Keratinocyte (primary cell): ENCODE data around the gene ZACN. TPM values are rescaled to one million over a fixed set of nuclear protein-coding genes. Genes with fewer than 3 reads are reported as not detected.

Source experiments
- DNase-seq: peaks from one replicate; pipeline ENCODE4 v3.0.0-alpha.2; 2011; ENCODE audit warnings: low read depth, missing footprints, low spot score
- FAIRE-seq: peaks from 2 replicates; lab custom pipeline; 2011; peaks lifted over from hg19 to GRCh38; lab: Jason Lieb, UNC
- H2AFZ ChIP-seq: 2 replicates; pipeline ENCODE4 v1.6.0; 2012; ENCODE audit warnings: low read length, control low read depth, inconsistent platforms; ENCODE audit not compliant: control insufficient read depth
- H3K27ac ChIP-seq: 2 replicates; pipeline ENCODE4 v1.5.1; 2011; ENCODE audit warnings: low read length; ENCODE audit not compliant: control insufficient read depth, insufficient read depth
- H3K27me3 ChIP-seq: 3 replicates; pipeline ENCODE4 v1.6.0; 2011; ENCODE audit warnings: low read length; ENCODE audit not compliant: control insufficient read depth, insufficient read depth; ENCODE audit errors: extremely low read depth
- H3K36me3 ChIP-seq, 2 experiments: 2 replicates in 1 of 2; 3 replicates in 1 of 2; pipeline ENCODE4 v1.5.1; 2011; ENCODE audit warnings: low read length in 2 of 2, mild to moderate bottlenecking in 1 of 2; ENCODE audit not compliant: control insufficient read depth in 2 of 2, insufficient read depth in 2 of 2; ENCODE audit errors: extremely low read depth in 1 of 2
- H3K4me1 ChIP-seq: 3 replicates; pipeline ENCODE4 v1.5.1; 2011; ENCODE audit warnings: low read length; ENCODE audit not compliant: control insufficient read depth, insufficient read depth; ENCODE audit errors: extremely low read depth
- H3K4me2 ChIP-seq: 3 replicates; pipeline ENCODE4 v1.6.0; 2011; ENCODE audit warnings: low read depth, low read length; ENCODE audit not compliant: control insufficient read depth, insufficient read depth; ENCODE audit errors: extremely low read depth
- H3K4me3 ChIP-seq, 3 experiments: fragments of 200-600 bp in 1 of 3; sonication (generic) in 1 of 3; 2 replicates in 2 of 3; 3 replicates in 1 of 3; pipeline ENCODE4 v1.5.1; 2011 to 2016; ENCODE audit warnings: low read length in 3 of 3, mild to moderate bottlenecking in 3 of 3, control low read depth in 2 of 3, inconsistent platforms in 1 of 3, low read depth in 1 of 3, mixed read lengths in 1 of 3, mixed run types in 1 of 3, moderate library complexity in 1 of 3; ENCODE audit not compliant: control insufficient read depth in 2 of 3, insufficient read depth in 2 of 3; ENCODE audit errors: extremely low read depth in 1 of 3
- H3K79me2 ChIP-seq: 2 replicates; pipeline ENCODE4 v1.6.0; 2012; ENCODE audit warnings: low read length; ENCODE audit not compliant: control insufficient read depth, insufficient read depth
- H3K9ac ChIP-seq: 3 replicates; pipeline ENCODE4 v1.6.0; 2011; ENCODE audit warnings: low read length; ENCODE audit not compliant: control insufficient read depth, insufficient read depth; ENCODE audit errors: extremely low read depth
- H3K9me1 ChIP-seq: 3 replicates; pipeline ENCODE4 v1.6.0; 2011; ENCODE audit warnings: low read length; ENCODE audit not compliant: control insufficient read depth, insufficient read depth; ENCODE audit errors: extremely low read depth
- H3K9me3 ChIP-seq: 2 replicates; pipeline ENCODE4 v1.5.1; 2012; ENCODE audit warnings: low read depth, low read length; ENCODE audit not compliant: control insufficient read depth
- H4K20me1 ChIP-seq: 3 replicates; pipeline ENCODE4 v1.6.0; 2011; ENCODE audit warnings: low read length; ENCODE audit not compliant: control insufficient read depth, insufficient read depth; ENCODE audit errors: extremely low read depth
- CTCF ChIP-seq, 3 experiments: IDR thresholded peaks in 1 of 3; conservative IDR thresholded peaks in 1 of 3; optimal IDR thresholded peaks in 1 of 3; 2 replicates in 2 of 3; 3 replicates in 1 of 3; pipeline versions ENCODE3 to v1.5.1; 2011; ENCODE audit warnings: low read length in 3 of 3, mild to moderate bottlenecking in 3 of 3, moderate library complexity in 2 of 3, control low read depth in 1 of 3, inconsistent platforms in 1 of 3; ENCODE audit not compliant: insufficient read depth in 2 of 3; ENCODE audit errors: extremely low read depth in 1 of 3
- EZH2 ChIP-seq: IDR thresholded peaks from one replicate; pipeline ENCODE4 v1.6.1; 2012; ENCODE audit warnings: inconsistent platforms, mild to moderate bottlenecking, low read length, moderate library complexity
- dilution Hi-C: fragments of 300-500 bp; cut with MboI; formaldehyde crosslinking; loops from one replicate; pipeline ENCODE4 v1.7.0; 2020; ENCODE audit warnings: low sequenced_read_pairs; ENCODE audit not compliant: extremely low pct_ligation_motif_present
- polyA plus RNA-seq, 5 experiments: library from polyadenylated mRNA; depleted of rRNA in 3 of 5; stranded (reverse) in 3 of 5; stranded (forward) in 1 of 5; unstranded in 1 of 5; fragments of >200 nt; gene quantifications; 1 replicate in 1 of 5; 2 replicates in 3 of 5; 3 replicates in 1 of 5; pipeline versions ENCODE4 v1.2.1 to v1.2.3, GENCODE V29; 2011 to 2012; ENCODE audit warnings: missing spikeins in 2 of 5, low read depth in 1 of 5, low replicate concordance in 1 of 5

The ZACN gene
- polyA plus RNA-seq, 1 donor (not counting 4 experiments of a cell fraction or from before 2014, with no cell fraction given), result not detected

- H3K9ac ChIP-seq, result no peak overlapping the region
- peaks cover under 1% of the 10 kb centered on the region for H3K4me1 ChIP-seq
- DNase-seq (no peak), FAIRE-seq (no peak)
- H3K9me1 ChIP-seq, result no peaks in the 10 kb centered on the region
- H4K20me1 ChIP-seq, result no peaks in the 10 kb centered on the region
- peaks cover 46 to 73% of the 10 kb centered on the region in 2 experiments for H3K36me3 ChIP-seq
- TF ChIP-seq EZH2 (no peak), CTCF (optimal IDR thresholded peaks at IDR 0.05 in 1 of 3, IDR thresholded peaks at IDR 0.05 in 1 of 3, conservative IDR thresholded peaks at IDR 0.05 in 1 of 3; ENCODE audit: extremely low read depth in 1 of 3, insufficient read depth in 2 of 3, low read length in 3 of 3) (no peak)
- no peak overlapping the region for H3K27ac ChIP-seq
- no peaks in the 10 kb centered on the region for H3K27me3 ChIP-seq
- no peaks in the 10 kb centered on the region for H3K79me2 ChIP-seq
- H3K9me3 ChIP-seq, result no peaks in the 10 kb centered on the region
- H2AFZ ChIP-seq, result no peak overlapping the region
- H3K4me3 ChIP-seq, result no peak overlapping the region
- no peak overlapping the region for H3K4me2 ChIP-seq
- dilution Hi-C loops, result no loop called here
Observed at GRCh38 chr17:76046064-76046463, 32.9 kb upstream of the ZACN start.

GRCh38 chr17:76048025-76048605 is 30.9 kb upstream of the ZACN start:
- FAIRE-seq (no peak), DNase-seq (no peak)
- Histone ChIP-seq H3K4me1 (peaks cover 10% of the 10 kb centered on the region), H3K9me3 (no peaks in the 10 kb centered on the region), H3K27me3 (no peaks in the 10 kb centered on the region), H3K27ac (no peak overlapping the region), H3K36me3 (peaks cover 36 to 66% of the 10 kb centered on the region in 2 experiments), H3K4me2 (no peak overlapping the region), H3K9ac (no peak overlapping the region), H3K4me3 (no peak overlapping the region), H2AFZ (no peak overlapping the region), H4K20me1 (no peaks in the 10 kb centered on the region), H3K79me2 (peaks cover 5% of the 10 kb centered on the region), H3K9me1 (peaks cover 1% of the 10 kb centered on the region)
- TF ChIP-seq EZH2, result no peak
- no peak for TF ChIP-seq CTCF (optimal IDR thresholded peaks at IDR 0.05 in 1 of 3, IDR thresholded peaks at IDR 0.05 in 1 of 3, conservative IDR thresholded peaks at IDR 0.05 in 1 of 3; ENCODE audit: extremely low read depth in 1 of 3, insufficient read depth in 2 of 3, low read length in 3 of 3)
- dilution Hi-C loops, result no loop called here
